HL-60/S4 treated with retinoic acid at 250 ng/mL for 4 days and 3 days (cell line): ENCODE data around the gene OR5M3.

Source experiments
- in situ Hi-C: fragments of 300-500 bp; cut with MboI; formaldehyde crosslinking; loops from 2 replicates; pipeline ENCODE4 v1.7.0; 2022; ENCODE audit warnings: low sequenced_read_pairs

OR5M3 gene

GRCh38 chr11:56473252-56473651, at the start of gene OR5M3:
TSS of gene OR5M3 (minus strand) at chr11:56473352. CDS start at chr11:56470497, 2,855 bp downstream.
- in situ Hi-C loops, result no loop called here

GRCh38 chr11:56522008-56522407, 48.9 kb upstream of the OR5M3 start:
- in situ Hi-C loops, result no loop called here

GRCh38 chr11:56513280-56513679, 40.1 kb upstream of the OR5M3 start:
- in situ Hi-C loops, result no loop called here

- in situ Hi-C loops, result no loop called here
Measured at GRCh38 chr11:56509439-56509838, 36.3 kb upstream of the OR5M3 start.

- in situ Hi-C loops, result no loop called here
Measured at GRCh38 chr11:56497010-56497409, 23.9 kb upstream of the OR5M3 start.

GRCh38 chr11:56495117-56495516, 22.0 kb upstream of the OR5M3 start:
- in situ Hi-C loops, result no loop called here

- in situ Hi-C loops, result no loop called here
Measured at GRCh38 chr11:56491270-56491669, 18.1 kb upstream of the OR5M3 start, which contains the start of gene OR5M8. TSS of gene OR5M8 (minus strand) at chr11:56491370. CDS start at chr11:56491370, 0 bp downstream.

GRCh38 chr11:56486801-56487200, 13.6 kb upstream of the OR5M3 start:
- in situ Hi-C loops, result no loop called here

- in situ Hi-C loops, result no loop called here
Measured at GRCh38 chr11:56474729-56475235, 1.6 kb upstream of the OR5M3 start.

GRCh38 chr11:56457076-56457475, 16.1 kb downstream of the OR5M3 start:
- in situ Hi-C loops, result no loop called here

- in situ Hi-C loops, result no loop called here
Measured at GRCh38 chr11:56453521-56453920, 19.6 kb downstream of the OR5M3 start.
